ENCODE results near the gene KIR3DL1.
"Not testable (repeated sequence)": the region's sequence is repeated elsewhere in the genome, so short reads cannot be mapped to it uniquely, and the experiment has no call there.

Gene KIR3DL1

GRCh38 chr19:54850061-54850640 is 33.9 kb downstream of the KIR3DL1 start, which contains the start of gene KIR3DL2:
KIR3DL2 (plus strand) TSS chr19:54850443; CDS start chr19:54850476, 33 bp downstream.
- not testable (repeated sequence) for H3K4me1 Mint-ChIP-seq (ENCODE audit: low read depth); H3K27ac Mint-ChIP-seq; H3K4me3 Mint-ChIP-seq; H3K9me3 Mint-ChIP-seq (ENCODE audit: low read depth); H3K36me3 Mint-ChIP-seq
- peaks cover 11% of the 10 kb centered on the region for H3K27me3 Mint-ChIP-seq

- peaks cover 11% of the 10 kb centered on the region for H3K27me3 Mint-ChIP-seq
- H3K4me1 Mint-ChIP-seq (ENCODE audit: low read depth): no peaks in the 10 kb centered on the region
- no peak overlapping the region for H3K4me3 Mint-ChIP-seq
- H3K36me3 Mint-ChIP-seq: no peaks in the 10 kb centered on the region
- H3K27ac Mint-ChIP-seq: no peak overlapping the region
- H3K9me3 Mint-ChIP-seq (ENCODE audit: low read depth): peaks cover 4% of the 10 kb centered on the region
Measured at GRCh38 chr19:54850930-54851329, 34.7 kb downstream of the KIR3DL1 start.

- Mint-ChIP-seq H3K4me1 (ENCODE audit: low read depth) (no peaks in the 10 kb centered on the region), H3K27me3 (peaks cover 10% of the 10 kb centered on the region), H3K36me3 (no peaks in the 10 kb centered on the region), H3K9me3 (ENCODE audit: low read depth) (peaks cover 3% of the 10 kb centered on the region), H3K27ac (no peak overlapping the region), H3K4me3 (no peak overlapping the region)
Measured at GRCh38 chr19:54851353-54851752, 35.1 kb downstream of the KIR3DL1 start.

GRCh38 chr19:54855241-54855640 is 39.0 kb downstream of the KIR3DL1 start:
- H3K27me3 Mint-ChIP-seq: peaks cover 15% of the 10 kb centered on the region
- not testable (repeated sequence) for H3K4me3 Mint-ChIP-seq; H3K4me1 Mint-ChIP-seq (ENCODE audit: low read depth); H3K9me3 Mint-ChIP-seq (ENCODE audit: low read depth); H3K27ac Mint-ChIP-seq; H3K36me3 Mint-ChIP-seq

GRCh38 chr19:54858476-54858875 is 42.2 kb downstream of the KIR3DL1 start:
- peaks cover 16% of the 10 kb centered on the region for H3K27me3 Mint-ChIP-seq
- not testable (repeated sequence) for H3K4me1 Mint-ChIP-seq (ENCODE audit: low read depth); H3K27ac Mint-ChIP-seq; H3K9me3 Mint-ChIP-seq (ENCODE audit: low read depth); H3K36me3 Mint-ChIP-seq; H3K4me3 Mint-ChIP-seq

- H3K9me3 Mint-ChIP-seq (ENCODE audit: low read depth); H3K36me3 Mint-ChIP-seq; H3K4me3 Mint-ChIP-seq; H3K27ac Mint-ChIP-seq; H3K4me1 Mint-ChIP-seq (ENCODE audit: low read depth): not testable (repeated sequence)
- H3K27me3 Mint-ChIP-seq: peaks cover 14% of the 10 kb centered on the region
Measured at GRCh38 chr19:54859421-54859820, 43.2 kb downstream of the KIR3DL1 start.

GRCh38 chr19:54863459-54863858 is 47.2 kb downstream of the KIR3DL1 start:
- H3K27ac Mint-ChIP-seq; H3K4me3 Mint-ChIP-seq; H3K9me3 Mint-ChIP-seq (ENCODE audit: low read depth); H3K36me3 Mint-ChIP-seq; H3K4me1 Mint-ChIP-seq (ENCODE audit: low read depth): not testable (repeated sequence)
- peaks cover 19% of the 10 kb centered on the region for H3K27me3 Mint-ChIP-seq

GRCh38 chr19:54871696-54872095 is 55.4 kb downstream of the KIR3DL1 start:
- H3K4me1 Mint-ChIP-seq (ENCODE audit: low read depth): no peaks in the 10 kb centered on the region
- H3K27ac Mint-ChIP-seq: no peak overlapping the region
- H3K4me3 Mint-ChIP-seq: no peak overlapping the region
- H3K27me3 Mint-ChIP-seq: peaks cover 13% of the 10 kb centered on the region
- peaks cover 2% of the 10 kb centered on the region for H3K9me3 Mint-ChIP-seq (ENCODE audit: low read depth)
- no peaks in the 10 kb centered on the region for H3K36me3 Mint-ChIP-seq

- H3K9me3 Mint-ChIP-seq (ENCODE audit: low read depth): no peaks in the 10 kb centered on the region
- peaks cover 14% of the 10 kb centered on the region for H3K27me3 Mint-ChIP-seq
- H3K36me3 Mint-ChIP-seq: no peaks in the 10 kb centered on the region
- H3K4me1 Mint-ChIP-seq (ENCODE audit: low read depth): no peaks in the 10 kb centered on the region
- H3K27ac Mint-ChIP-seq: no peak within 1 kb of the TSS
- H3K4me3 Mint-ChIP-seq: no peak within 1 kb of the TSS
Measured at GRCh38 chr19:54873990-54874389, 57.7 kb downstream of the KIR3DL1 start, which contains the start of gene FCAR. FCAR (plus strand) TSS chr19:54874235; CDS start chr19:54874290, 55 bp downstream.

- H3K9me3 Mint-ChIP-seq (ENCODE audit: low read depth): no peaks in the 10 kb centered on the region
- no peak overlapping the region for H3K27ac Mint-ChIP-seq
- H3K36me3 Mint-ChIP-seq: no peaks in the 10 kb centered on the region
- peaks cover 19% of the 10 kb centered on the region for H3K27me3 Mint-ChIP-seq
- H3K4me1 Mint-ChIP-seq (ENCODE audit: low read depth): no peaks in the 10 kb centered on the region
- no peak overlapping the region for H3K4me3 Mint-ChIP-seq
Measured at GRCh38 chr19:54875506-54875905, 59.2 kb downstream of the KIR3DL1 start.

- Mint-ChIP-seq H3K4me1 (ENCODE audit: low read depth) (no peaks in the 10 kb centered on the region), H3K9me3 (ENCODE audit: low read depth) (no peaks in the 10 kb centered on the region), H3K27me3 (peaks cover 15% of the 10 kb centered on the region), H3K4me3 (no peak overlapping the region), H3K27ac (no peak overlapping the region), H3K36me3 (no peaks in the 10 kb centered on the region)
Measured at GRCh38 chr19:54877471-54877870, 61.2 kb downstream of the KIR3DL1 start.

Data from activated naive CD8-positive, alpha-beta T cell (primary cell).